SK-N-SH (cell line): Measurements from ENCODE around the gene SUPV3L1. TPM values are rescaled to one million over a fixed set of nuclear protein-coding genes. Genes with fewer than 3 reads are reported as not detected.

ENCODE experiments used
- CTCF ChIA-PET: fragments of 300-600, 350-600 bp; formaldehyde crosslinking; extraction: SDS; loops from one replicate; lab custom pipeline; 2021; lab: Yijun Ruan, JAX
- POLR2A ChIA-PET: fragments of 350-600 bp; sonication (Branson Sonifier 250); formaldehyde crosslinking; extraction: SDS; loops from one replicate; lab custom pipeline; 2020; ENCODE audit warnings: antibody characterized with exemption, inconsistent platforms; lab: Yijun Ruan, JAX
- DNase-seq: peaks from one replicate; pipeline ENCODE4 v3.0.0; 2012
- H2AFZ ChIP-seq: fragments of 200-600 bp; sonication (generic); 2 replicates; pipeline ENCODE4 v1.8.1; 2016; ENCODE audit warnings: antibody characterized with exemption, mild to moderate bottlenecking, low read depth
- H3F3A ChIP-seq: fragments of 200-600 bp; sonication (generic); replicated peaks from 2 replicates; pipeline ENCODE3; 2016; ENCODE audit warnings: antibody characterized with exemption, mild to moderate bottlenecking; ENCODE audit not compliant: insufficient read depth
- H3K27ac ChIP-seq, 2 experiments: fragments of 200-500 bp in 1 of 2; fragments of 200-600 bp in 1 of 2; sonication (Bioruptor generic) in 1 of 2; sonication (generic), shearing (Covaris generic) in 1 of 2; 2 replicates each; pipeline versions ENCODE4 v1.5.1 to v1.6.1; 2014 to 2016; ENCODE audit warnings: low read depth in 2 of 2, inconsistent platforms in 1 of 2, low read length in 1 of 2, mild to moderate bottlenecking in 1 of 2, mixed read lengths in 1 of 2
- H3K27me3 ChIP-seq: fragments of 200-600 bp; sonication (generic), shearing (Covaris generic); 2 replicates; pipeline ENCODE4 v1.6.1; 2016; ENCODE audit warnings: mixed run types; ENCODE audit not compliant: insufficient read depth
- H3K36me3 ChIP-seq, 2 experiments: fragments of 200-500 bp in 1 of 2; fragments of 200-600 bp in 1 of 2; sonication (Bioruptor generic) in 1 of 2; sonication (generic) in 1 of 2; replicated peaks in 1 of 2; 2 replicates each; pipeline versions ENCODE3 to v1.5.1; 2014 to 2016; ENCODE audit warnings: low read length in 1 of 2, mild to moderate bottlenecking in 1 of 2; ENCODE audit not compliant: insufficient read depth in 2 of 2, control insufficient read depth in 1 of 2
- H3K4me1 ChIP-seq, 2 experiments: fragments of 200-500 bp in 1 of 2; fragments of 200-600 bp in 1 of 2; sonication (Bioruptor generic) in 1 of 2; sonication (generic), shearing (Covaris generic) in 1 of 2; 2 replicates each; pipeline versions ENCODE4 v1.5.1 to v1.6.1; 2014 to 2016; ENCODE audit warnings: low read depth in 1 of 2, low read length in 1 of 2, mixed run types in 1 of 2; ENCODE audit not compliant: insufficient read depth in 2 of 2, control insufficient read depth in 1 of 2
- H3K4me2 ChIP-seq: fragments of 200-600 bp; sonication (generic), shearing (Covaris generic); 2 replicates; pipeline ENCODE4 v1.6.1; 2017; ENCODE audit warnings: mixed run types
- H3K4me3 ChIP-seq, 2 experiments: fragments of 200-500 bp in 1 of 2; fragments of 200-600 bp in 1 of 2; sonication (Bioruptor generic) in 1 of 2; sonication (generic), shearing (Covaris generic) in 1 of 2; 2 replicates each; pipeline versions ENCODE4 v1.5.1 to v1.8.1; 2014 to 2016; ENCODE audit warnings: low read depth in 2 of 2, inconsistent platforms in 1 of 2, low read length in 1 of 2, mild to moderate bottlenecking in 1 of 2, mixed read lengths in 1 of 2, moderate library complexity in 1 of 2
- H3K79me2 ChIP-seq: fragments of 200-600 bp; sonication (generic); 2 replicates; pipeline ENCODE4 v1.8.1; 2017; ENCODE audit warnings: mild to moderate bottlenecking; ENCODE audit not compliant: insufficient read depth
- H3K9ac ChIP-seq: fragments of 200-600 bp; sonication (generic); 2 replicates; pipeline ENCODE4 v1.6.1; 2017; ENCODE audit warnings: mixed run types
- H3K9me2 ChIP-seq: fragments of 200-600 bp; sonication (generic); 2 replicates; pipeline ENCODE4 v1.6.1; 2017; ENCODE audit warnings: mixed run types
- H3K9me3 ChIP-seq: fragments of 200-600 bp; sonication (generic); 2 replicates; pipeline ENCODE4 v1.6.1; 2017; ENCODE audit warnings: mixed run types, mild to moderate bottlenecking, moderate library complexity
- H4K20me1 ChIP-seq: fragments of 200-600 bp; sonication (generic); 2 replicates; pipeline ENCODE4 v1.6.1; 2017; ENCODE audit warnings: mild to moderate bottlenecking, mixed run types; ENCODE audit not compliant: insufficient read depth
- ELF1 ChIP-seq: IDR thresholded peaks from 2 replicates; pipeline ENCODE4 v1.4.0; 2012
- EP300 ChIP-seq, 2 experiments: IDR thresholded peaks; 2 replicates each; pipeline versions ENCODE4 v1.4.0 to v1.6.1; 2012; ENCODE audit warnings: borderline replicate concordance in 1 of 2, low read depth in 1 of 2, low read length in 1 of 2
- EZH2phosphoT487 ChIP-seq: fragments of 200-600 bp; sonication (generic); IDR thresholded peaks from 2 replicates; pipeline ENCODE4 v1.6.1; 2017; ENCODE audit warnings: low read depth, mixed run types, mild to moderate bottlenecking, antibody characterized with exemption, moderate library complexity, borderline replicate concordance
- FOSL2 ChIP-seq: IDR thresholded peaks from 2 replicates; pipeline ENCODE4 v1.4.0; 2012; ENCODE audit warnings: low read depth, mild to moderate bottlenecking, moderate library complexity, borderline replicate concordance
- GATA2 ChIP-seq: sonication (generic); formaldehyde crosslinking; IDR thresholded peaks from 2 replicates; pipeline ENCODE4 v1.5.0; 2020; ENCODE audit warnings: mild to moderate bottlenecking, missing genetic modification reagents
- JUND ChIP-seq: IDR thresholded peaks from 2 replicates; pipeline ENCODE4 v1.4.0; 2012
- MXI1 ChIP-seq: IDR thresholded peaks from 2 replicates; pipeline ENCODE4 v1.6.1; 2012; ENCODE audit warnings: mild to moderate bottlenecking, low read depth, low read length, improper control_type of control experiment
- NFIC ChIP-seq: IDR thresholded peaks from 2 replicates; pipeline ENCODE4 v1.4.0; 2012; ENCODE audit warnings: borderline replicate concordance
- NRF1 ChIP-seq: IDR thresholded peaks from 2 replicates; pipeline ENCODE4 v1.6.1; 2012; ENCODE audit warnings: low read depth, mild to moderate bottlenecking, low read length
- PBX3 ChIP-seq: IDR thresholded peaks from 2 replicates; pipeline ENCODE4; 2012
- POLR2AphosphoS5 ChIP-seq: IDR thresholded peaks from 2 replicates; pipeline ENCODE4 v1.6.1; 2012; ENCODE audit warnings: low read depth, low read length
- RCOR1 ChIP-seq: fragments of 150-350 bp; IDR thresholded peaks from 2 replicates; pipeline ENCODE4 v1.6.1; 2017; ENCODE audit warnings: antibody characterized with exemption, low read length
- RXRA ChIP-seq: IDR thresholded peaks from 2 replicates; pipeline ENCODE4 v1.4.0; 2012; ENCODE audit warnings: low read depth, mild to moderate bottlenecking, borderline replicate concordance
- SIN3A ChIP-seq: IDR thresholded peaks from 2 replicates; pipeline ENCODE4 v1.6.1; 2012; ENCODE audit warnings: low read depth, mild to moderate bottlenecking, low read length, moderate library complexity, borderline replicate concordance
- TEAD4 ChIP-seq: IDR thresholded peaks from 2 replicates; pipeline ENCODE4 v1.4.0; 2012; ENCODE audit warnings: mild to moderate bottlenecking, borderline replicate concordance; ENCODE audit not compliant: insufficient read depth
- YY1 ChIP-seq: IDR thresholded peaks from 2 replicates; pipeline ENCODE4 v1.4.0; 2012; ENCODE audit warnings: low read depth, mild to moderate bottlenecking
- ZBTB33 ChIP-seq: IDR thresholded peaks from 2 replicates; pipeline ENCODE4 v1.4.0; 2012; ENCODE audit warnings: low read depth, borderline replicate concordance
- WGBS: methylation state at CpG from one replicate; pipeline ENCODE4 v1.1.6; 2017; ENCODE audit warnings: low lambda C conversion rate; 5-methylcytosine and 5-hydroxymethylcytosine counted together
- polyA plus RNA-seq, 3 experiments: library from polyadenylated mRNA; depleted of rRNA; stranded (reverse); fragments of >200 nt; gene quantifications; 2 replicates each; pipeline ENCODE4 v1.2.3, GENCODE V29; 2012
- TF ChIP-seq, protein P1 (sequence below): IDR thresholded peaks from 2 replicates; pipeline ENCODE4 v1.4.0; 2012; ENCODE audit warnings: low read depth, borderline replicate concordance
- TF ChIP-seq, protein P2 (sequence below): fragments of 150-350 bp; IDR thresholded peaks from 2 replicates; pipeline ENCODE4 v1.6.1; 2017; ENCODE audit warnings: antibody characterized with exemption, low read length, low read depth, borderline replicate concordance

The SUPV3L1 gene
- polyA plus RNA-seq, 1 of the 3 experiments (the other 2 are of a cell fraction): 19.8 TPM

GRCh38 chr10:69229616-69229916, 49.5 kb downstream of the SUPV3L1 start:
- TF ChIP-seq EZH2phosphoT487 (no peak), JUND (no peak), ELF1 (no peak), YY1 (no peak), FOSL2 (no peak), TEAD4 (no peak), EP300 (IDR thresholded peaks at IDR 0.05; ENCODE audit: borderline replicate concordance in 1 of 2, low read depth in 1 of 2, low read length in 1 of 2) (no peak), NFIC (no peak), PBX3 (no peak), GATA2 (CRISPR knock-in tag) (no peak), ZBTB33 (no peak)
- TF ChIP-seq, protein P1, sequence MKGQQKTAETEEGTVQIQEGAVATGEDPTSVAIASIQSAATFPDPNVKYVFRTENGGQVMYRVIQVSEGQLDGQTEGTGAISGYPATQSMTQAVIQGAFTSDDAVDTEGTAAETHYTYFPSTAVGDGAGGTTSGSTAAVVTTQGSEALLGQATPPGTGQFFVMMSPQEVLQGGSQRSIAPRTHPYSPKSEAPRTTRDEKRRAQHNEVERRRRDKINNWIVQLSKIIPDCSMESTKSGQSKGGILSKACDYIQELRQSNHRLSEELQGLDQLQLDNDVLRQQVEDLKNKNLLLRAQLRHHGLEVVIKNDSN: no peak
- Histone ChIP-seq H3K36me3 (no peaks in the 10 kb centered on the region), H3K4me1 (peaks cover 0 to 11% of the 10 kb centered on the region in 2 experiments; a peak in 1 of 4 replicates), H4K20me1 (no peaks in the 10 kb centered on the region), H3K9me2 (no peaks in the 10 kb centered on the region), H3K9ac (no peak overlapping the region), H2AFZ (no peak overlapping the region), H3K4me3 (no peak overlapping the region), H3K79me2 (no peaks in the 10 kb centered on the region), H3K9me3 (no peaks in the 10 kb centered on the region), H3K27me3 (no peaks in the 10 kb centered on the region), H3K27ac (no peak overlapping the region), H3K4me2 (no peak overlapping the region), H3F3A (no peaks in the 10 kb centered on the region)
- no peak for DNase-seq
- WGBS: 90% methylated on average over 4 of the region's 8 CpGs
- ChIA-PET CTCF (interaction anchor here (0.7 to 2.0 kb wide), 4 partner anchors 9 to 163 kb away, joined by 3 to 5 read pairs (median 3); no protein-coding TSS in a partner anchor), POLR2A (interaction anchor here (0.6 kb wide), 1 partner anchor 81 kb away, joined by 3 read pairs; no protein-coding TSS in a partner anchor)

DNA sequence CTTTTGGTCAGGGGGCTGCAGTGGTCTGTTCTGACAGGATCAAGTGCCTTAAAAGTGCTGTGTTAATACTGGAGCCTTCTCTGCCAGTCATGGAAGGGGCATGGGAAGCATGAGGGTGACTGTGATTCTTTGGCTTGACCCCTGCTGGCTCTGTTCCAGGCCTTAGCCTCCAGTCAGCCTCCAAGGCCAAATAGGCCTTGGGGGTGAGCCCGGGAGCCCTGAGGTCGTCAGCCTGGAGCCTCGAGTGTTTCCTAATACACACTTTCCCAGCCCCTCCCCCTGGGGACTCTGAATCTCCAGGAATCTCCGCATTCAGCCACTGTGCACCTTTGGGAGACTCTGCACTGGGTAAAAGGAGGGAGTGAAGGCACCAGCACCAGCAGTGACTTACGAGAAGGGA, 50.1 kb downstream of the SUPV3L1 start:
- Histone ChIP-seq H3K4me1 (peaks cover 0 to 9% of the 10 kb centered on the region in 2 experiments; a peak in 1 of 4 replicates), H3F3A (no peaks in the 10 kb centered on the region), H3K79me2 (no peaks in the 10 kb centered on the region), H3K27ac (no peak overlapping the region), H3K9me2 (no peaks in the 10 kb centered on the region), H3K4me2 (no peak overlapping the region), H3K27me3 (no peaks in the 10 kb centered on the region), H3K9me3 (no peaks in the 10 kb centered on the region), H3K9ac (no peak overlapping the region), H3K36me3 (no peaks in the 10 kb centered on the region), H2AFZ (no peak overlapping the region), H4K20me1 (no peaks in the 10 kb centered on the region), H3K4me3 (no peak overlapping the region)
- ChIA-PET CTCF (interaction anchor here (1.3 kb wide), 1 partner anchor 159 kb away, joined by 3 read pairs; no protein-coding TSS in a partner anchor), POLR2A (no interaction called here)
- WGBS: 76% methylated on average over 3 of the region's 5 CpGs
- no peak for DNase-seq
- TF ChIP-seq NFIC (no peak), FOSL2 (no peak), ELF1 (no peak), RXRA (no peak), ZBTB33 (no peak), NRF1 (no peak), MXI1 (no peak), GATA2 (CRISPR knock-in tag) (no peak), SIN3A (no peak), POLR2AphosphoS5 (no peak), RCOR1 (no peak), TEAD4 (no peak)
- TF ChIP-seq, protein P1: no peak
- TF ChIP-seq, protein P2, sequence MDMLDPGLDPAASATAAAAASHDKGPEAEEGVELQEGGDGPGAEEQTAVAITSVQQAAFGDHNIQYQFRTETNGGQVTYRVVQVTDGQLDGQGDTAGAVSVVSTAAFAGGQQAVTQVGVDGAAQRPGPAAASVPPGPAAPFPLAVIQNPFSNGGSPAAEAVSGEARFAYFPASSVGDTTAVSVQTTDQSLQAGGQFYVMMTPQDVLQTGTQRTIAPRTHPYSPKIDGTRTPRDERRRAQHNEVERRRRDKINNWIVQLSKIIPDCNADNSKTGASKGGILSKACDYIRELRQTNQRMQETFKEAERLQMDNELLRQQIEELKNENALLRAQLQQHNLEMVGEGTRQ: no peak
